Tibial nerve (tissue), 4 donors: ENCODE data around the gene FBXO47.

ENCODE experiments used
- EP300 ChIP-seq, 2 donors: sonication (generic); formaldehyde crosslinking; IDR thresholded peaks; one replicate each; pipeline ENCODE4 v1.6.1; 2017; ENCODE audit warnings: antibody characterized with exemption in 2 of 2, mild to moderate bottlenecking in 1 of 2
- POLR2A ChIP-seq, 2 donors: fragments of 450-650 bp; IDR thresholded peaks; one replicate each; pipeline ENCODE4 v1.6.1; 2017; ENCODE audit warnings: antibody characterized with exemption in 2 of 2, mild to moderate bottlenecking in 2 of 2, moderate library complexity in 2 of 2
- TF ChIP-seq, protein P1 (sequence below), 5 experiments: fragments of 200-600 bp in 3 of 5; fragments of 450-650 bp in 2 of 5; sonication (generic) in 3 of 5; IDR thresholded peaks; one replicate each; pipeline ENCODE4 v1.5.1; 2016 to 2019; ENCODE audit warnings: antibody characterized with exemption in 5 of 5, mild to moderate bottlenecking in 3 of 5, moderate library complexity in 2 of 5

DNA sequence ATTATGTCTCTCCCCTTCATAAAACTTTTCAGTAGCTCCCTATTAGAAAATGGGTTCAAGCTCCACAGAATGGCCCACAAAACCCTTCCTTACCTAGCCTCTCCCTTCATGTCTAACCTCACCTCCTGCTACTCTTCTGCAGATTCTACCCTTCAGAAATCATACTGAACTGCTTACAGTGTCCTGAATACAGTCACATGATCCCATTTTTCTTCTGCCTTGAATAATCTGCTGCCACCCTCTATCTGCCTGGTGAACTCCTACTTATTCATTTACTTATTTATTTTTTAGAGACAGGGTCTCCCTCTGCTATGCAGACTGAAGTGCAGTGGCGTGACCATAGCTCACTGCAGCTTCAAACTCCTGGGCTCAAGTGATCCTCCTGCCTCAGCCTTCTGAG, 26.8 kb downstream of the FBXO47 start:
- TF ChIP-seq, protein P1, sequence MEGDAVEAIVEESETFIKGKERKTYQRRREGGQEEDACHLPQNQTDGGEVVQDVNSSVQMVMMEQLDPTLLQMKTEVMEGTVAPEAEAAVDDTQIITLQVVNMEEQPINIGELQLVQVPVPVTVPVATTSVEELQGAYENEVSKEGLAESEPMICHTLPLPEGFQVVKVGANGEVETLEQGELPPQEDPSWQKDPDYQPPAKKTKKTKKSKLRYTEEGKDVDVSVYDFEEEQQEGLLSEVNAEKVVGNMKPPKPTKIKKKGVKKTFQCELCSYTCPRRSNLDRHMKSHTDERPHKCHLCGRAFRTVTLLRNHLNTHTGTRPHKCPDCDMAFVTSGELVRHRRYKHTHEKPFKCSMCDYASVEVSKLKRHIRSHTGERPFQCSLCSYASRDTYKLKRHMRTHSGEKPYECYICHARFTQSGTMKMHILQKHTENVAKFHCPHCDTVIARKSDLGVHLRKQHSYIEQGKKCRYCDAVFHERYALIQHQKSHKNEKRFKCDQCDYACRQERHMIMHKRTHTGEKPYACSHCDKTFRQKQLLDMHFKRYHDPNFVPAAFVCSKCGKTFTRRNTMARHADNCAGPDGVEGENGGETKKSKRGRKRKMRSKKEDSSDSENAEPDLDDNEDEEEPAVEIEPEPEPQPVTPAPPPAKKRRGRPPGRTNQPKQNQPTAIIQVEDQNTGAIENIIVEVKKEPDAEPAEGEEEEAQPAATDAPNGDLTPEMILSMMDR (IDR thresholded peaks at IDR 0.05): no peak
- TF ChIP-seq EP300 (IDR thresholded peaks at IDR 0.05): no peak
- no peak for TF ChIP-seq POLR2A (IDR thresholded peaks at IDR 0.05)
